Measurements from ENCODE around the gene OSBP. TPM values are rescaled to one million over a fixed set of nuclear protein-coding genes. Genes with fewer than 3 reads are reported as not detected.

OSBP gene
- total RNA-seq, 1 donor from 2014 or later, result 38.5 TPM

- no peak for DNase-seq (ENCODE audit: low spot score)
Observed at GRCh38 chr11:59607703-59608454, 7.7 kb downstream of the OSBP start.

- DNase-seq (ENCODE audit: low spot score), result no peak
Observed at GRCh38 chr11:59602432-59602831, 13.1 kb downstream of the OSBP start.

GRCh38 chr11:59601788-59602187 lies 13.8 kb downstream of the OSBP start:
- no peak for DNase-seq (ENCODE audit: low spot score)

- DNase-seq (ENCODE audit: low spot score), result no peak
Observed at GRCh38 chr11:59600636-59601035, 14.9 kb downstream of the OSBP start.

GRCh38 chr11:59600234-59600633 lies 15.3 kb downstream of the OSBP start:
- no peak for DNase-seq (ENCODE audit: low spot score)

GRCh38 chr11:59598961-59599360 lies 16.6 kb downstream of the OSBP start:
- DNase-seq (ENCODE audit: low spot score), result no peak

GRCh38 chr11:59584294-59584693 lies 31.3 kb downstream of the OSBP start:
- DNase-seq (ENCODE audit: low spot score), result no peak

GRCh38 chr11:59582006-59582405 lies 33.6 kb downstream of the OSBP start:
- no peak for DNase-seq (ENCODE audit: low spot score)

- DNase-seq (ENCODE audit: low spot score), result no peak
Observed at GRCh38 chr11:59578369-59578768, 37.2 kb downstream of the OSBP start.

- DNase-seq (ENCODE audit: low spot score), result no peak
Observed at GRCh38 chr11:59575505-59575904, 40.1 kb downstream of the OSBP start.

- no peak for DNase-seq (ENCODE audit: low spot score)
Observed at GRCh38 chr11:59574932-59575502, 40.6 kb downstream of the OSBP start.

- DNase-seq (ENCODE audit: low spot score), result peak; percentile 84
Observed at GRCh38 chr11:59574467-59574866, 41.1 kb downstream of the OSBP start.

GRCh38 chr11:59573216-59573615 lies 42.4 kb downstream of the OSBP start:
- DNase-seq (ENCODE audit: low spot score), result no peak

GRCh38 chr11:59572091-59572490 lies 43.5 kb downstream of the OSBP start:
- DNase-seq (ENCODE audit: low spot score), result no peak

- DNase-seq (ENCODE audit: low spot score), result no peak
Observed at GRCh38 chr11:59562292-59562691, 53.3 kb downstream of the OSBP start.

GRCh38 chr11:59560702-59561473 lies 54.7 kb downstream of the OSBP start:
- DNase-seq (ENCODE audit: low spot score), result peak; percentile 89

GRCh38 chr11:59560290-59560701 lies 55.3 kb downstream of the OSBP start:
- DNase-seq (ENCODE audit: low spot score), result peak; percentile 86

- DNase-seq (ENCODE audit: low spot score), result no peak
Observed at GRCh38 chr11:59559886-59560285, 55.7 kb downstream of the OSBP start.

- no peak for DNase-seq (ENCODE audit: low spot score)
Observed at GRCh38 chr11:59558270-59558643, 57.3 kb downstream of the OSBP start.

- DNase-seq (ENCODE audit: low spot score), result no peak
Observed at GRCh38 chr11:59556917-59557348, 58.6 kb downstream of the OSBP start.

GRCh38 chr11:59556115-59556916 lies 59.3 kb downstream of the OSBP start:
- peak; percentile 87 for DNase-seq (ENCODE audit: low spot score)

- DNase-seq (ENCODE audit: low spot score), result no peak
Observed at GRCh38 chr11:59555601-59556114, 59.9 kb downstream of the OSBP start.
